Astrocyte (in vitro differentiated cells and primary cell): ENCODE data around the gene CSNK1D. TPM values are rescaled to one million over a fixed set of nuclear protein-coding genes. Genes with fewer than 3 reads are reported as not detected.

Source experiments
- DNase-seq: peaks from one replicate; pipeline ENCODE4 v3.0.0-alpha.2; 2010; ENCODE audit warnings: low read depth
- FAIRE-seq: peaks from 2 replicates; lab custom pipeline; 2011; peaks lifted over from hg19 to GRCh38; lab: Jason Lieb, UNC
- H2AFZ ChIP-seq: 2 replicates; pipeline ENCODE4 v1.6.0; 2012; ENCODE audit warnings: low read depth, low read length, inconsistent platforms
- H3K27ac ChIP-seq: 2 replicates; pipeline ENCODE4 v1.5.1; 2011; ENCODE audit warnings: low read depth, low read length, inconsistent platforms
- H3K27me3 ChIP-seq: 2 replicates; pipeline ENCODE4 v1.6.0; 2011; ENCODE audit warnings: low read length, inconsistent platforms; ENCODE audit not compliant: insufficient read depth
- H3K36me3 ChIP-seq: 2 replicates; pipeline ENCODE4 v1.5.1; 2011; ENCODE audit warnings: low read length, inconsistent platforms; ENCODE audit not compliant: insufficient read depth
- H3K4me1 ChIP-seq: 2 replicates; pipeline ENCODE4 v1.5.1; 2011; ENCODE audit warnings: low read length, inconsistent platforms; ENCODE audit not compliant: insufficient read depth
- H3K4me2 ChIP-seq: 2 replicates; pipeline ENCODE4 v1.6.0; 2012; ENCODE audit warnings: low read length, inconsistent platforms
- H3K4me3 ChIP-seq: 2 replicates; pipeline ENCODE4 v1.5.1; 2011; ENCODE audit warnings: low read depth, mild to moderate bottlenecking, low read length, inconsistent platforms; ENCODE audit not compliant: insufficient read depth
- H3K79me2 ChIP-seq: 2 replicates; pipeline ENCODE4 v1.6.0; 2012; ENCODE audit warnings: mild to moderate bottlenecking, low read length, inconsistent platforms; ENCODE audit not compliant: insufficient read depth
- H3K9ac ChIP-seq: 2 replicates; pipeline ENCODE4 v1.6.0; 2012; ENCODE audit warnings: mild to moderate bottlenecking, low read length, inconsistent platforms
- H3K9me3 ChIP-seq: 2 replicates; pipeline ENCODE4 v1.5.1; 2012; ENCODE audit warnings: low read depth, mild to moderate bottlenecking, low read length, inconsistent platforms; ENCODE audit not compliant: insufficient read depth
- H4K20me1 ChIP-seq: 2 replicates; pipeline ENCODE4 v1.6.0; 2012; ENCODE audit warnings: low read length, inconsistent platforms; ENCODE audit not compliant: insufficient read depth
- H3K27ac Mint-ChIP-seq: one replicate; pipeline ENCODE4 v1.8.0; 2021; ENCODE audit warnings: mild to moderate bottlenecking, mixed read lengths; ENCODE audit not compliant: unreplicated experiment
- H3K27me3 Mint-ChIP-seq: one replicate; pipeline ENCODE4 v1.8.0; 2021; ENCODE audit warnings: low read depth, mixed read lengths; ENCODE audit not compliant: unreplicated experiment
- H3K36me3 Mint-ChIP-seq: one replicate; pipeline ENCODE4 v1.8.0; 2021; ENCODE audit warnings: low read depth, mixed read lengths; ENCODE audit not compliant: unreplicated experiment
- H3K4me1 Mint-ChIP-seq: one replicate; pipeline ENCODE4 v1.8.0; 2021; ENCODE audit warnings: low read depth, mixed read lengths; ENCODE audit not compliant: unreplicated experiment
- H3K4me3 Mint-ChIP-seq: one replicate; pipeline ENCODE4 v1.8.0; 2021; ENCODE audit warnings: mild to moderate bottlenecking, moderate library complexity, mixed read lengths; ENCODE audit not compliant: unreplicated experiment
- H3K9me3 Mint-ChIP-seq: one replicate; pipeline ENCODE4 v1.8.0; 2021; ENCODE audit warnings: mild to moderate bottlenecking, mixed read lengths; ENCODE audit not compliant: unreplicated experiment
- EZH2 ChIP-seq: IDR thresholded peaks from 2 replicates; pipeline ENCODE4 v1.6.1; 2012; ENCODE audit warnings: mild to moderate bottlenecking, low read length, inconsistent platforms; ENCODE audit not compliant: insufficient read depth
- total RNA-seq: library from RNA; stranded (reverse); gene quantifications from 2 replicates; pipeline ENCODE4 v1.2.1, GENCODE V29; 2021
- TF ChIP-seq, protein P1 (sequence below): IDR thresholded peaks from 2 replicates; pipeline ENCODE4 v1.5.1; 2011; ENCODE audit warnings: low read depth, mild to moderate bottlenecking, inconsistent platforms, low read length, moderate library complexity; ENCODE audit not compliant: insufficient read depth

The CSNK1D gene
- total RNA-seq, 1 donor from 2014 or later = 153 TPM

DNA sequence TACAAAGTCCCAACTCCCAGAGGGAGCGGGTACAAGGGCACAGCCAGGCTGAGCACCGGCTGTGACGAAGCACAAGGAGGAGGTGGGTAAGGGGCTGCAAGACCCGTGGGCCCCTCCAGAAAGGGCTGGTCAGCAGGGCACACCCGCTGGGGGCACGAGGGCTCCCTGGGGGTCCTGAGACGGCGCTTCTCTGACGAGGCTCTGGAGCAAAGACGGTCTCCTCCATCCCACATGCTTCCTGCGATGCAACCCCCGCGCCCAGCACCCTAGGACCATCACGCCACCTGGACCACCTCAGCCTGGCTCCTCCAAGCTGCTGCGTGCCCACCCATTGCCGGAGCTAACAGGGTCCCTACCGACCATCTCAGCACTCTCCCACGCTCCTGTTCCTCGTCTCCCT lies 69.6 kb downstream of the CSNK1D start:
- Mint-ChIP-seq H3K36me3 (peaks cover 9% of the 10 kb centered on the region), H3K4me3 (no peak overlapping the region), H3K4me1 (peaks cover 15% of the 10 kb centered on the region), H3K9me3 (no peaks in the 10 kb centered on the region), H3K27me3 (no peaks in the 10 kb centered on the region), H3K27ac (no peak overlapping the region)
- DNase-seq (no peak), FAIRE-seq (no peak)
- Histone ChIP-seq H3K36me3 (peaks cover 2% of the 10 kb centered on the region), H3K4me2 (no peak overlapping the region), H2AFZ (no peak overlapping the region), H3K79me2 (peaks cover 6% of the 10 kb centered on the region), H3K9ac (no peak overlapping the region), H3K4me1 (peaks cover 16% of the 10 kb centered on the region), H3K27ac (no peak overlapping the region), H3K27me3 (no peaks in the 10 kb centered on the region), H3K9me3 (no peaks in the 10 kb centered on the region), H3K4me3 (no peak overlapping the region), H4K20me1 (peaks cover 27% of the 10 kb centered on the region)
- TF ChIP-seq, protein P1, sequence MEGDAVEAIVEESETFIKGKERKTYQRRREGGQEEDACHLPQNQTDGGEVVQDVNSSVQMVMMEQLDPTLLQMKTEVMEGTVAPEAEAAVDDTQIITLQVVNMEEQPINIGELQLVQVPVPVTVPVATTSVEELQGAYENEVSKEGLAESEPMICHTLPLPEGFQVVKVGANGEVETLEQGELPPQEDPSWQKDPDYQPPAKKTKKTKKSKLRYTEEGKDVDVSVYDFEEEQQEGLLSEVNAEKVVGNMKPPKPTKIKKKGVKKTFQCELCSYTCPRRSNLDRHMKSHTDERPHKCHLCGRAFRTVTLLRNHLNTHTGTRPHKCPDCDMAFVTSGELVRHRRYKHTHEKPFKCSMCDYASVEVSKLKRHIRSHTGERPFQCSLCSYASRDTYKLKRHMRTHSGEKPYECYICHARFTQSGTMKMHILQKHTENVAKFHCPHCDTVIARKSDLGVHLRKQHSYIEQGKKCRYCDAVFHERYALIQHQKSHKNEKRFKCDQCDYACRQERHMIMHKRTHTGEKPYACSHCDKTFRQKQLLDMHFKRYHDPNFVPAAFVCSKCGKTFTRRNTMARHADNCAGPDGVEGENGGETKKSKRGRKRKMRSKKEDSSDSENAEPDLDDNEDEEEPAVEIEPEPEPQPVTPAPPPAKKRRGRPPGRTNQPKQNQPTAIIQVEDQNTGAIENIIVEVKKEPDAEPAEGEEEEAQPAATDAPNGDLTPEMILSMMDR = no peak
- TF ChIP-seq EZH2 = no peak

DNA sequence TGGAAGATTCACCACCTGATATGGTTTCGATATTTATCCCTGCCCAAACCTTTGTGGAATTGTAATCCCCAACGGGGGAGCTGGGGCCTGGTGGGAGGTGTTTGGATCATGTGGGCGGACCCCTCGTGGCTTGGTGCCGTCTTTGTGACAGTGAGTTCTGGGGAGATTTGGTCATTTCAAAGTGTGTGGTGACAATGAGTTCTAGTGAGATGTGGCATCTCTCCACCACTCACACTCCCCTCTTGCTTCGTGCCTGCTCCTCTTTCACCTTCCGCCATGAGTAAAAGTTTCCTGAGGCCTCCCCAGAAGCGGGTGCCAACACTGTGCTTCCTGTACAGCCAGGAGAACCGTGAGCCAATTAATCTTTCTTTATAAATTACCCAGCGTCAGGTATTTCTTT lies 70.5 kb downstream of the CSNK1D start:
- peaks cover 27% of the 10 kb centered on the region for H4K20me1 ChIP-seq
- H3K4me2 ChIP-seq = no peak overlapping the region
- Mint-ChIP-seq H3K4me3 (no peak overlapping the region), H3K27me3 (no peaks in the 10 kb centered on the region), H3K27ac (no peak overlapping the region), H3K4me1 (peaks cover 15% of the 10 kb centered on the region), H3K36me3 (peaks cover 13% of the 10 kb centered on the region), H3K9me3 (peaks cover 2% of the 10 kb centered on the region)
- H2AFZ ChIP-seq = no peak overlapping the region
- peaks cover 6% of the 10 kb centered on the region for H3K79me2 ChIP-seq
- H3K4me1 ChIP-seq = peaks cover 16% of the 10 kb centered on the region
- H3K9ac ChIP-seq = no peak overlapping the region
- no peak for FAIRE-seq
- no peaks in the 10 kb centered on the region for H3K27me3 ChIP-seq
- no peak for TF ChIP-seq EZH2
- TF ChIP-seq, protein P1 = no peak
- no peak overlapping the region for H3K27ac ChIP-seq
- peaks cover 6% of the 10 kb centered on the region for H3K36me3 ChIP-seq
- H3K9me3 ChIP-seq = no peaks in the 10 kb centered on the region
- no peak for DNase-seq
- H3K4me3 ChIP-seq = no peak overlapping the region

DNA sequence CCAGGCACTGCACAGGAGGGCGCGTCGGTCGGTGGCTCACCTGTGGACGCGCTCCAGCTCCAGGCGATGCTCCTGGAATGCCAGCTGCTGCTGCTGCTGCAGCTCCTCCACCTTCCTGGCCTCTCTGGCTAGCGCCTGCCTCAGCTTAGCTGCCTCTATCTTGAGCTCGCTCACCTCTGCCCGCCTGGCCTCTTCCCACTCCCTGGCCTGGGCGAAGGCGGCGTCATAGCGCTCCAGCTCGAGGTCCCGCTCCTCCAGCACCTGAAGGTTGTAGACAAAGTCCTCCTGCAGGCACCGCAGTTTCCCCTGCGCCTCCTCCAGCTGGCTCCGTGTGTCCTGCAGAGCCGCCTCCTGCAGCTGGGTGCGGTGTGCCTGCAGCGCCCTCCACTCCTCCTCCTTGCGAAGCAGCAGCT lies 72.0 kb downstream of the CSNK1D start:
- Mint-ChIP-seq H3K4me3 (no peak overlapping the region), H3K27me3 (no peaks in the 10 kb centered on the region), H3K27ac (no peak overlapping the region), H3K4me1 (peaks cover 15% of the 10 kb centered on the region), H3K9me3 (peaks cover 2% of the 10 kb centered on the region), H3K36me3 (peaks cover 12% of the 10 kb centered on the region)
- H3K4me1 ChIP-seq = peaks cover 16% of the 10 kb centered on the region
- H3K9ac ChIP-seq = no peak overlapping the region
- H3K27ac ChIP-seq = no peak overlapping the region
- no peak for TF ChIP-seq EZH2
- TF ChIP-seq, protein P1 = no peak
- peaks cover 6% of the 10 kb centered on the region for H3K36me3 ChIP-seq
- no peak overlapping the region for H2AFZ ChIP-seq
- H3K4me2 ChIP-seq = no peak overlapping the region
- FAIRE-seq = no peak
- peaks cover 6% of the 10 kb centered on the region for H3K79me2 ChIP-seq
- H3K4me3 ChIP-seq = no peak overlapping the region
- DNase-seq = no peak
- H4K20me1 ChIP-seq = peaks cover 27% of the 10 kb centered on the region
- no peaks in the 10 kb centered on the region for H3K9me3 ChIP-seq
- no peaks in the 10 kb centered on the region for H3K27me3 ChIP-seq
